Mesendoderm (in vitro differentiated cells): ENCODE results near the gene CACNA2D2.

Experiments
- DNase-seq: peaks from one replicate; pipeline ENCODE4 v3.0.0; 2013
- H2AK5ac ChIP-seq: 2 replicates; pipeline ENCODE4 v1.6.1; 2013; ENCODE audit warnings: low read length, inconsistent platforms
- H2BK120ac ChIP-seq: 2 replicates; pipeline ENCODE4 v1.6.1; 2013; ENCODE audit warnings: low read depth, mild to moderate bottlenecking, low read length, moderate library complexity, mixed read lengths
- H2BK15ac ChIP-seq: replicated peaks from 2 replicates; pipeline ENCODE4 v1.6.1; 2013; ENCODE audit warnings: low read depth, mild to moderate bottlenecking, moderate library complexity
- H2BK5ac ChIP-seq: 2 replicates; pipeline ENCODE4 v1.6.1; 2013; ENCODE audit warnings: low read length, inconsistent platforms
- H3K18ac ChIP-seq: 2 replicates; pipeline ENCODE4 v1.6.1; 2013; ENCODE audit warnings: mild to moderate bottlenecking, low read length, mixed read lengths
- H3K23ac ChIP-seq: one replicate; pipeline ENCODE4 v1.6.1; 2013; ENCODE audit warnings: low read length
- H3K27ac ChIP-seq: 2 replicates; pipeline ENCODE4 v1.5.1; 2013; ENCODE audit warnings: low read depth, mild to moderate bottlenecking, inconsistent platforms, low read length, moderate library complexity
- H3K27me3 ChIP-seq: 2 replicates; pipeline ENCODE4 v1.6.1; 2013; ENCODE audit warnings: low read length, control low read depth, mild to moderate bottlenecking, inconsistent platforms; ENCODE audit not compliant: insufficient read depth, poor library complexity
- H3K36me3 ChIP-seq: 2 replicates; pipeline ENCODE4 v1.6.1; 2013; ENCODE audit warnings: low read length, inconsistent platforms; ENCODE audit not compliant: control insufficient read depth, insufficient read depth
- H3K4ac ChIP-seq: one replicate; pipeline ENCODE4 v1.6.1; 2013; ENCODE audit warnings: low read depth, mild to moderate bottlenecking, low read length, moderate library complexity
- H3K4me1 ChIP-seq: 2 replicates; pipeline ENCODE4 v1.6.1; 2013; ENCODE audit warnings: low read depth, low read length, inconsistent platforms; ENCODE audit not compliant: control insufficient read depth
- H3K4me2 ChIP-seq: 2 replicates; pipeline ENCODE4 v1.6.1; 2013; ENCODE audit warnings: low read length
- H3K4me3 ChIP-seq: 2 replicates; pipeline ENCODE4 v1.5.1; 2013; ENCODE audit warnings: mild to moderate bottlenecking, low read length
- H3K56ac ChIP-seq: one replicate; pipeline ENCODE4 v1.6.1; 2013; ENCODE audit warnings: low read length
- H3K79me1 ChIP-seq: 2 replicates; pipeline ENCODE4 v1.6.1; 2013; ENCODE audit warnings: low read length, inconsistent platforms
- H3K79me2 ChIP-seq: 2 replicates; pipeline ENCODE4 v1.6.1; 2013; ENCODE audit warnings: mild to moderate bottlenecking, low read length; ENCODE audit not compliant: control insufficient read depth, insufficient read depth
- H3K9ac ChIP-seq: 2 replicates; pipeline ENCODE4 v1.6.1; 2013; ENCODE audit warnings: low read length, inconsistent platforms
- H4K5ac ChIP-seq: one replicate; pipeline ENCODE4 v1.6.1; 2013; ENCODE audit warnings: low read length
- H4K8ac ChIP-seq: one replicate; pipeline ENCODE4 v1.6.1; 2013; ENCODE audit warnings: low read depth, mild to moderate bottlenecking, control low read depth, low read length, moderate library complexity
- WGBS: extraction: QIAGEN DNeasy Blood & Tissue Kit; methylation state at CpG from one replicate; pipeline ENCODE4 v1.1.7; 2013; ENCODE audit warnings: low lambda C conversion rate, missing lambda C conversion rate; ENCODE audit not compliant: insufficient coverage; ENCODE audit errors: extremely low coverage; 5-methylcytosine and 5-hydroxymethylcytosine counted together

Gene CACNA2D2

GRCh38 chr3:50423543-50423942 is 79.9 kb downstream of the CACNA2D2 start:
- Histone ChIP-seq H3K27ac (no peak overlapping the region), H3K9ac (no peak overlapping the region), H4K5ac (no peak overlapping the region), H3K23ac (no peak overlapping the region), H3K4me1 (peaks cover 8% of the 10 kb centered on the region), H2BK5ac (no peak overlapping the region), H4K8ac (no peak overlapping the region), H2BK120ac (no peak overlapping the region), H2AK5ac (no peak overlapping the region), H3K36me3 (no peaks in the 10 kb centered on the region), H3K79me2 (no peaks in the 10 kb centered on the region), H3K27me3 (no peaks in the 10 kb centered on the region), H3K4ac (no peak overlapping the region), H3K79me1 (no peaks in the 10 kb centered on the region), H2BK15ac (no peak overlapping the region), H3K4me3 (no peak overlapping the region), H3K4me2 (no peak overlapping the region), H3K56ac (no peak overlapping the region), H3K18ac (no peak overlapping the region)
- no CpG with 5 or more reads among the region's 7 CpGs for WGBS
- DNase-seq, result no peak

- no peaks in the 10 kb centered on the region for H3K27me3 ChIP-seq
- no CpG with 5 or more reads among the region's 1 CpG for WGBS
- H3K56ac ChIP-seq, result no peak overlapping the region
Measured at GRCh38 chr3:50422153-50422552, 81.3 kb downstream of the CACNA2D2 start.

GRCh38 chr3:50419595-50420370 is 83.7 kb downstream of the CACNA2D2 start:
- Histone ChIP-seq H2BK5ac (no peak overlapping the region), H2BK120ac (no peak overlapping the region), H3K56ac (no peak overlapping the region), H4K5ac (no peak overlapping the region), H4K8ac (no peak overlapping the region), H3K18ac (no peak overlapping the region), H3K79me2 (no peaks in the 10 kb centered on the region), H3K36me3 (no peaks in the 10 kb centered on the region), H3K9ac (no peak overlapping the region), H3K79me1 (no peaks in the 10 kb centered on the region), H3K4me2 (no peak overlapping the region), H3K27ac (no peak overlapping the region), H3K4me1 (peaks cover 8% of the 10 kb centered on the region), H2AK5ac (no peak overlapping the region), H2BK15ac (no peak overlapping the region), H3K27me3 (no peaks in the 10 kb centered on the region), H3K4me3 (no peak overlapping the region), H3K4ac (no peak overlapping the region), H3K23ac (no peak overlapping the region)
- no peak for DNase-seq
- WGBS, result no CpG with 5 or more reads among the region's 18 CpGs

More at GRCh38 chr3:50422153-50422552, 81.3 kb downstream of the CACNA2D2 start:
- no peaks in the 10 kb centered on the region for H3K36me3 ChIP-seq
- no peak overlapping the region for H2BK5ac ChIP-seq
- H2AK5ac ChIP-seq, result no peak overlapping the region
- no peak overlapping the region for H3K4ac ChIP-seq
- no peak overlapping the region for H2BK15ac ChIP-seq
- H3K4me3 ChIP-seq, result no peak overlapping the region
- peak overlapping the region; percentile 20 for H3K9ac ChIP-seq
- H3K4me2 ChIP-seq, result no peak overlapping the region
- no peak overlapping the region for H3K23ac ChIP-seq
- no peaks in the 10 kb centered on the region for H3K79me2 ChIP-seq
- peaks cover 8% of the 10 kb centered on the region for H3K4me1 ChIP-seq
- DNase-seq, result no peak
- no peaks in the 10 kb centered on the region for H3K79me1 ChIP-seq
- no peak overlapping the region for H3K18ac ChIP-seq
- H4K5ac ChIP-seq, result no peak overlapping the region
- H2BK120ac ChIP-seq, result no peak overlapping the region
- no peak overlapping the region for H3K27ac ChIP-seq
- H4K8ac ChIP-seq, result no peak overlapping the region

- no peak overlapping the region for H3K18ac ChIP-seq
- no peak overlapping the region for H4K8ac ChIP-seq
- H2BK120ac ChIP-seq, result no peak overlapping the region
- no peaks in the 10 kb centered on the region for H3K79me1 ChIP-seq
- DNase-seq, result peak; percentile 48
- H4K5ac ChIP-seq, result no peak overlapping the region
- peaks cover 8% of the 10 kb centered on the region for H3K4me1 ChIP-seq
- H3K4me2 ChIP-seq, result no peak overlapping the region
- H3K27ac ChIP-seq, result no peak overlapping the region
- H3K36me3 ChIP-seq, result no peaks in the 10 kb centered on the region
- no peak overlapping the region for H3K9ac ChIP-seq
- H3K4ac ChIP-seq, result no peak overlapping the region
- WGBS, result no CpG with 5 or more reads among the region's 4 CpGs
- H2BK15ac ChIP-seq, result no peak overlapping the region
- H3K4me3 ChIP-seq, result no peak overlapping the region
- no peak overlapping the region for H2BK5ac ChIP-seq
- H3K56ac ChIP-seq, result no peak overlapping the region
- no peaks in the 10 kb centered on the region for H3K79me2 ChIP-seq
- H2AK5ac ChIP-seq, result no peak overlapping the region
- no peaks in the 10 kb centered on the region for H3K27me3 ChIP-seq
- no peak overlapping the region for H3K23ac ChIP-seq
Measured at GRCh38 chr3:50418850-50419249, 84.6 kb downstream of the CACNA2D2 start.

- Histone ChIP-seq H3K79me2 (no peaks in the 10 kb centered on the region), H3K18ac (no peak overlapping the region), H3K4ac (no peak overlapping the region), H3K4me3 (no peak overlapping the region), H3K79me1 (no peaks in the 10 kb centered on the region), H2BK5ac (no peak overlapping the region), H3K56ac (no peak overlapping the region), H3K9ac (no peak overlapping the region), H4K5ac (no peak overlapping the region), H2BK15ac (no peak overlapping the region), H2BK120ac (no peak overlapping the region), H3K4me1 (peaks cover 8% of the 10 kb centered on the region), H2AK5ac (no peak overlapping the region), H3K27ac (no peak overlapping the region), H3K27me3 (no peaks in the 10 kb centered on the region), H3K23ac (no peak overlapping the region), H3K4me2 (no peak overlapping the region), H4K8ac (no peak overlapping the region), H3K36me3 (no peaks in the 10 kb centered on the region)
- DNase-seq, result no peak
- no CpG with 5 or more reads among the region's 4 CpGs for WGBS
Measured at GRCh38 chr3:50417637-50418033, 85.8 kb downstream of the CACNA2D2 start.
